Transverse colon (tissue), 4 donors: ENCODE results near the gene TRMT10B. TPM values are rescaled to one million over a fixed set of nuclear protein-coding genes. Genes with fewer than 3 reads are reported as not detected.
"Not testable (repeated sequence)": the region's sequence is repeated elsewhere in the genome, so short reads cannot be mapped to it uniquely, and the experiment has no call there.

ENCODE experiments used
- DNase-seq: peaks from one replicate; pipeline ENCODE4 v3.0.0-alpha.2; 2019
- H3K27ac ChIP-seq, 4 donors: fragments of 200-600 bp; sonication (generic); 2 replicates each; pipeline ENCODE4 v1.5.1; 2016 to 2018; ENCODE audit warnings: inconsistent platforms in 4 of 4
- H3K27me3 ChIP-seq: fragments of 200-600 bp; sonication (generic); 2 replicates; pipeline ENCODE4 v1.5.1; 2017; ENCODE audit warnings: inconsistent platforms
- H3K36me3 ChIP-seq, 4 donors: fragments of 200-600 bp; sonication (generic); 2 replicates each; pipeline ENCODE4 v1.5.1; 2017 to 2019; ENCODE audit warnings: inconsistent platforms in 4 of 4
- H3K4me1 ChIP-seq, 4 donors: fragments of 200-600 bp; sonication (generic); 2 replicates each; pipeline ENCODE4 v1.5.1; 2017 to 2020; ENCODE audit warnings: inconsistent platforms in 4 of 4
- H3K4me3 ChIP-seq, 4 donors: fragments of 200-600 bp; sonication (generic); 1 replicate in 1 of 4; 2 replicates in 3 of 4; pipeline versions ENCODE4 v1.5.1 to v1.6.1; 2017 to 2019; ENCODE audit warnings: inconsistent platforms in 4 of 4
- H3K9me3 ChIP-seq, 2 donors: fragments of 200-600 bp; sonication (generic); 2 replicates each; pipeline ENCODE4 v1.5.1; 2017 to 2019; ENCODE audit warnings: inconsistent platforms in 2 of 2
- CTCF ChIP-seq, 5 experiments: fragments of 200-600 bp in 3 of 5; fragments of 450-650 bp in 2 of 5; sonication (generic) in 3 of 5; IDR thresholded peaks; 1 replicate in 2 of 5; 2 replicates in 3 of 5; pipeline ENCODE4 v1.5.1; 2016 to 2017; ENCODE audit warnings: antibody characterized with exemption in 5 of 5, inconsistent platforms in 3 of 5, mild to moderate bottlenecking in 2 of 5, moderate library complexity in 1 of 5
- EP300 ChIP-seq: sonication (generic); formaldehyde crosslinking; IDR thresholded peaks from one replicate; pipeline ENCODE4 v1.6.1; 2017; ENCODE audit warnings: antibody characterized with exemption, low read depth
- POLR2A ChIP-seq: fragments of 450-650 bp; IDR thresholded peaks from one replicate; pipeline ENCODE4 v1.6.1; 2016; ENCODE audit warnings: antibody characterized with exemption, mild to moderate bottlenecking, moderate library complexity
- POLR2AphosphoS5 ChIP-seq, 3 donors: sonication (generic); formaldehyde crosslinking; IDR thresholded peaks; one replicate each; pipeline ENCODE4 v1.6.1; 2016; ENCODE audit warnings: antibody characterized with exemption in 3 of 3
- WGBS, 2 donors: methylation state at CpG; one replicate each; pipeline ENCODE4 v1.1.5; 2018; ENCODE audit warnings: low coverage in 1 of 2; 5-methylcytosine and 5-hydroxymethylcytosine counted together
- in situ Hi-C, 4 donors: fragments of 200-750 bp; cut with MboI; loops; one replicate each; pipeline versions ENCODE4 v1.15.0 to v1.15.1; 2017; ENCODE audit warnings: low sequenced_read_pairs in 3 of 4, low pct_ligation_motif_present in 1 of 4, low pct_unique_long_range_greater_than_20kb in 1 of 4
- intact Hi-C: fragments of 100-400 bp; cut with DNase I; formaldehyde crosslinking; loops from one replicate; pipeline ENCODE4 v1.15.1; 2023; ENCODE audit warnings: low total_unique reads
- total RNA-seq, 4 donors: library from RNA; depleted of rRNA; stranded (reverse); fragments of >200 nt; gene quantifications; one replicate each; pipeline ENCODE4 v1.1.0, GENCODE V29; 2016

TRMT10B gene
- total RNA-seq, 4 donors from 2014 or later = 1.4 to 7.5 (median 4.0) TPM

GRCh38 chr9:37820142-37820541 lies 66.5 kb downstream of the TRMT10B start:
- H3K4me1 ChIP-seq = no peaks in the 10 kb centered on the region
- TF ChIP-seq CTCF (IDR thresholded peaks at IDR 0.05) = no peak
- DNase-seq = no peak
- H3K4me3 ChIP-seq = no peak overlapping the region
- in situ Hi-C loops = no loop called here
- H3K27ac ChIP-seq = no peak overlapping the region
- H3K36me3 ChIP-seq = peaks cover 0 to 23% (median 1%) of the 10 kb centered on the region in 4 donors
- 78 to 83% methylated on average over 5 of the region's 5 CpGs for WGBS, 2 donors
- H3K27me3 ChIP-seq = no peaks in the 10 kb centered on the region
- intact Hi-C loops = no loop called here
- no peaks in the 10 kb centered on the region for H3K9me3 ChIP-seq

- H3K27ac ChIP-seq, H3K4me3 ChIP-seq, intact Hi-C loops, H3K4me1 ChIP-seq, H3K27me3 ChIP-seq, in situ Hi-C loops, H3K9me3 ChIP-seq, DNase-seq: not testable (repeated sequence)
- WGBS, 2 donors = 92 to 95% methylated on average over 2 of the region's 2 CpGs
- H3K36me3 ChIP-seq = peaks cover 0 to 16% (median 8%) of the 10 kb centered on the region in 4 donors
These were observed 71.6 kb downstream of the TRMT10B start for GRCh38 chr9:37825174-37825573.

GRCh38 chr9:37827483-37828165 lies 74.0 kb downstream of the TRMT10B start:
- in situ Hi-C loops = no loop called here
- H3K27me3 ChIP-seq = no peaks in the 10 kb centered on the region
- intact Hi-C loops = no loop called here
- H3K36me3 ChIP-seq = peaks cover 0 to 16% (median 2%) of the 10 kb centered on the region in 4 donors
- WGBS, 2 donors = 75 to 94% methylated on average over 1 to 4 of the region's 4 CpGs
- DNase-seq = no peak
- H3K4me3 ChIP-seq = no peak overlapping the region
- no peaks in the 10 kb centered on the region for H3K4me1 ChIP-seq
- TF ChIP-seq POLR2AphosphoS5 (IDR thresholded peaks at IDR 0.05) (no peak), EP300 (no peak), POLR2A (no peak), CTCF (IDR thresholded peaks at IDR 0.05) (no peak)
- no peaks in the 10 kb centered on the region for H3K9me3 ChIP-seq
- no peak overlapping the region for H3K27ac ChIP-seq

Other genes with a start within 250 kb of the TRMT10B start
- 10 to 100 TPM in 1 of 4 donors, 1 to 10 TPM in 3; 4.2 to 16.5 (median 6.8) TPM for gene FBXO10, start 177.4 kb upstream of the TRMT10B start, total RNA-seq
- 10 to 100 TPM; 14.3 to 70.3 (median 63.1) TPM for gene TOMM5, start 161.2 kb upstream of the TRMT10B start, total RNA-seq
- 1 to 10 TPM in 1 of 4 donors, under 1 TPM in 2, not detected in 1; 0.27 to 4.6 (median 0.64) TPM for gene FRMPD1, start 102.9 kb upstream of the TRMT10B start, total RNA-seq
- 10 to 100 TPM in 2 of 4 donors, 1 to 10 TPM in 2; 2.6 to 46.2 (median 14.7) TPM for gene EXOSC3, start 31.3 kb downstream of the TRMT10B start, total RNA-seq
- gene DCAF10, start 47.0 kb downstream of the TRMT10B start, total RNA-seq = 100 to 1,000 TPM in 1 of 4 donors, 10 to 100 TPM in 3; 12.0 to 493 (median 34.2) TPM
- gene SLC25A51, start 150.3 kb downstream of the TRMT10B start, total RNA-seq = 10 to 100 TPM; 15.7 to 30.0 (median 24.1) TPM